Measurements from ENCODE around the gene CDH26.

CDH26 gene

GRCh38 chr20:59938696-59939051 lies 19.5 kb upstream of the CDH26 start:
- Histone ChIP-seq H2AK5ac (ENCODE audit: low read length) (no peak overlapping the region), H2BK5ac (ENCODE audit: low read length) (no peak overlapping the region), H3K23ac (ENCODE audit: low read length) (no peak overlapping the region), H4K8ac (ENCODE audit: low read depth, low read length) (no peak overlapping the region), H3K4me3 (ENCODE audit: low read length) (no peak overlapping the region), H3K79me1 (ENCODE audit: low read length) (no peaks in the 10 kb centered on the region), H2BK15ac (replicated peaks; ENCODE audit: low read depth) (no peak overlapping the region), H3K27ac (ENCODE audit: low read depth, low read length) (no peak overlapping the region), H3K4me1 (ENCODE audit: control insufficient read depth, low read depth, low read length) (no peaks in the 10 kb centered on the region), H2BK120ac (ENCODE audit: low read depth, low read length) (no peak overlapping the region), H3K18ac (ENCODE audit: low read length) (no peak overlapping the region), H3K4ac (ENCODE audit: low read depth, low read length) (no peak overlapping the region), H3K36me3 (ENCODE audit: control insufficient read depth, insufficient read depth, low read length) (no peaks in the 10 kb centered on the region), H3K9ac (ENCODE audit: low read length) (no peak overlapping the region), H3K27me3 (ENCODE audit: insufficient read depth, low read length, poor library complexity) (no peaks in the 10 kb centered on the region), H3K56ac (ENCODE audit: low read length) (no peak overlapping the region), H4K5ac (ENCODE audit: low read length) (no peak overlapping the region), H3K4me2 (ENCODE audit: low read length) (no peak overlapping the region), H3K79me2 (ENCODE audit: control insufficient read depth, insufficient read depth, low read length) (no peaks in the 10 kb centered on the region)
- no CpG with 5 or more reads among the region's 7 CpGs for WGBS (ENCODE audit: extremely low coverage, insufficient coverage, low lambda C conversion rate)
- DNase-seq, result no peak

- H4K8ac ChIP-seq (ENCODE audit: low read depth, low read length), result no peak overlapping the region
- H2AK5ac ChIP-seq (ENCODE audit: low read length), result no peak overlapping the region
- peak overlapping the region; percentile 91 for H3K18ac ChIP-seq (ENCODE audit: low read length)
- H3K27me3 ChIP-seq (ENCODE audit: insufficient read depth, low read length, poor library complexity), result no peaks in the 10 kb centered on the region
- H2BK5ac ChIP-seq (ENCODE audit: low read length), result no peak overlapping the region
- H2BK120ac ChIP-seq (ENCODE audit: low read depth, low read length), result no peak overlapping the region
- H3K56ac ChIP-seq (ENCODE audit: low read length), result peak overlapping the region; percentile 63
- H2BK15ac ChIP-seq (replicated peaks; ENCODE audit: low read depth), result no peak overlapping the region
- H3K9ac ChIP-seq (ENCODE audit: low read length), result peak overlapping the region; percentile 58
- H3K23ac ChIP-seq (ENCODE audit: low read length), result no peak overlapping the region
- no peaks in the 10 kb centered on the region for H3K79me1 ChIP-seq (ENCODE audit: low read length)
- no peak overlapping the region for H3K4ac ChIP-seq (ENCODE audit: low read depth, low read length)
- DNase-seq, result peak; percentile 51
- no peaks in the 10 kb centered on the region for H3K36me3 ChIP-seq (ENCODE audit: control insufficient read depth, insufficient read depth, low read length)
- peak overlapping the region; percentile 8 for H3K4me2 ChIP-seq (ENCODE audit: low read length)
- H3K79me2 ChIP-seq (ENCODE audit: control insufficient read depth, insufficient read depth, low read length), result no peaks in the 10 kb centered on the region
- peak overlapping the region; percentile 47 for H3K27ac ChIP-seq (ENCODE audit: low read depth, low read length)
- WGBS (ENCODE audit: extremely low coverage, insufficient coverage, low lambda C conversion rate), result no CpG with 5 or more reads among the region's 104 CpGs
- H3K4me1 ChIP-seq (ENCODE audit: control insufficient read depth, low read depth, low read length), result no peaks in the 10 kb centered on the region
- H4K5ac ChIP-seq (ENCODE audit: low read length), result no peak overlapping the region
- peak overlapping the region; percentile 38 for H3K4me3 ChIP-seq (ENCODE audit: low read length)
Observed at GRCh38 chr20:59939052-59939878, 19.0 kb upstream of the CDH26 start.

GRCh38 chr20:59939879-59940128 lies 18.4 kb upstream of the CDH26 start:
- no peak overlapping the region for H3K23ac ChIP-seq (ENCODE audit: low read length)
- no CpG with 5 or more reads among the region's 24 CpGs for WGBS (ENCODE audit: extremely low coverage, insufficient coverage, low lambda C conversion rate)
- H3K4me1 ChIP-seq (ENCODE audit: control insufficient read depth, low read depth, low read length), result no peaks in the 10 kb centered on the region
- H3K79me1 ChIP-seq (ENCODE audit: low read length), result no peaks in the 10 kb centered on the region
- peak overlapping the region; percentile 58 for H3K9ac ChIP-seq (ENCODE audit: low read length)
- H3K36me3 ChIP-seq (ENCODE audit: control insufficient read depth, insufficient read depth, low read length), result no peaks in the 10 kb centered on the region
- no peak overlapping the region for H2BK5ac ChIP-seq (ENCODE audit: low read length)
- H3K4ac ChIP-seq (ENCODE audit: low read depth, low read length), result peak overlapping the region; percentile 18
- no peaks in the 10 kb centered on the region for H3K79me2 ChIP-seq (ENCODE audit: control insufficient read depth, insufficient read depth, low read length)
- H2BK15ac ChIP-seq (replicated peaks; ENCODE audit: low read depth), result no peak overlapping the region
- H3K18ac ChIP-seq (ENCODE audit: low read length), result peak overlapping the region; percentile 91
- H4K5ac ChIP-seq (ENCODE audit: low read length), result no peak overlapping the region
- H2AK5ac ChIP-seq (ENCODE audit: low read length), result no peak overlapping the region
- peak overlapping the region; percentile 8 for H3K4me2 ChIP-seq (ENCODE audit: low read length)
- peak overlapping the region; percentile 47 for H3K27ac ChIP-seq (ENCODE audit: low read depth, low read length)
- H3K4me3 ChIP-seq (ENCODE audit: low read length), result peak overlapping the region; percentile 38
- H2BK120ac ChIP-seq (ENCODE audit: low read depth, low read length), result no peak overlapping the region
- H3K27me3 ChIP-seq (ENCODE audit: insufficient read depth, low read length, poor library complexity), result no peaks in the 10 kb centered on the region
- no peak overlapping the region for H4K8ac ChIP-seq (ENCODE audit: low read depth, low read length)
- peak overlapping the region; percentile 63 for H3K56ac ChIP-seq (ENCODE audit: low read length)
- DNase-seq, result no peak

GRCh38 chr20:59940129-59940955 lies 17.9 kb upstream of the CDH26 start, which contains the start of the genes FAM217B and PPP1R3D:
TSS of gene FAM217B (plus strand) at chr20:59940389. CDS start at chr20:59943944, 3,555 bp downstream.
TSS of gene PPP1R3D (minus strand) at chr20:59940305. CDS start at chr20:59939931, 374 bp downstream.
- Histone ChIP-seq H3K4ac (ENCODE audit: low read depth, low read length) (peak within 1 kb of the TSS; percentile 94), H4K5ac (ENCODE audit: low read length) (peak within 1 kb of the TSS; percentile 92), H3K4me1 (ENCODE audit: control insufficient read depth, low read depth, low read length) (no peaks in the 10 kb centered on the region), H3K9ac (ENCODE audit: low read length) (peak within 1 kb of the TSS; percentile 92), H3K27me3 (ENCODE audit: insufficient read depth, low read length, poor library complexity) (no peaks in the 10 kb centered on the region), H3K23ac (ENCODE audit: low read length) (peak within 1 kb of the TSS; percentile 92), H4K8ac (ENCODE audit: low read depth, low read length) (no peak within 1 kb of the TSS), H3K79me1 (ENCODE audit: low read length) (no peaks in the 10 kb centered on the region), H2BK120ac (ENCODE audit: low read depth, low read length) (no peak within 1 kb of the TSS), H3K18ac (ENCODE audit: low read length) (peak within 1 kb of the TSS; percentile 91), H3K56ac (ENCODE audit: low read length) (peak within 1 kb of the TSS; percentile 97), H2BK15ac (replicated peaks; ENCODE audit: low read depth) (no peak within 1 kb of the TSS), H2BK5ac (ENCODE audit: low read length) (peak within 1 kb of the TSS; percentile 86), H2AK5ac (ENCODE audit: low read length) (no peak within 1 kb of the TSS), H3K79me2 (ENCODE audit: control insufficient read depth, insufficient read depth, low read length) (no peaks in the 10 kb centered on the region), H3K4me3 (ENCODE audit: low read length) (peak within 1 kb of the TSS; percentile 86), H3K4me2 (ENCODE audit: low read length) (peak within 1 kb of the TSS; percentile 85), H3K27ac (ENCODE audit: low read depth, low read length) (peak within 1 kb of the TSS; percentile 59), H3K36me3 (ENCODE audit: control insufficient read depth, insufficient read depth, low read length) (no peaks in the 10 kb centered on the region)
- WGBS (ENCODE audit: extremely low coverage, insufficient coverage, low lambda C conversion rate), result no CpG with 5 or more reads among the region's 57 CpGs
- peak; percentile 96 for DNase-seq

GRCh38 chr20:59940956-59941294 lies 17.3 kb upstream of the CDH26 start:
- no peaks in the 10 kb centered on the region for H3K27me3 ChIP-seq (ENCODE audit: insufficient read depth, low read length, poor library complexity)
- H3K56ac ChIP-seq (ENCODE audit: low read length), result peak overlapping the region; percentile 97
- H2BK120ac ChIP-seq (ENCODE audit: low read depth, low read length), result no peak overlapping the region
- H3K79me2 ChIP-seq (ENCODE audit: control insufficient read depth, insufficient read depth, low read length), result no peaks in the 10 kb centered on the region
- no peak overlapping the region for H2BK15ac ChIP-seq (replicated peaks; ENCODE audit: low read depth)
- H3K27ac ChIP-seq (ENCODE audit: low read depth, low read length), result peak overlapping the region; percentile 44
- H4K5ac ChIP-seq (ENCODE audit: low read length), result peak overlapping the region; percentile 92
- no peak overlapping the region for H2AK5ac ChIP-seq (ENCODE audit: low read length)
- no peak overlapping the region for H3K23ac ChIP-seq (ENCODE audit: low read length)
- peak overlapping the region; percentile 85 for H3K4me2 ChIP-seq (ENCODE audit: low read length)
- no peaks in the 10 kb centered on the region for H3K4me1 ChIP-seq (ENCODE audit: control insufficient read depth, low read depth, low read length)
- peak overlapping the region; percentile 82 for H3K18ac ChIP-seq (ENCODE audit: low read length)
- peak overlapping the region; percentile 25 for H3K4ac ChIP-seq (ENCODE audit: low read depth, low read length)
- H3K36me3 ChIP-seq (ENCODE audit: control insufficient read depth, insufficient read depth, low read length), result no peaks in the 10 kb centered on the region
- H4K8ac ChIP-seq (ENCODE audit: low read depth, low read length), result no peak overlapping the region
- peak overlapping the region; percentile 92 for H3K9ac ChIP-seq (ENCODE audit: low read length)
- no peaks in the 10 kb centered on the region for H3K79me1 ChIP-seq (ENCODE audit: low read length)
- no CpG with 5 or more reads among the region's 4 CpGs for WGBS (ENCODE audit: extremely low coverage, insufficient coverage, low lambda C conversion rate)
- H2BK5ac ChIP-seq (ENCODE audit: low read length), result peak overlapping the region; percentile 51
- DNase-seq, result no peak
- H3K4me3 ChIP-seq (ENCODE audit: low read length), result peak overlapping the region; percentile 86

All from mesendoderm (in vitro differentiated cells).